Brain microvascular endothelial cell (primary cell): ENCODE data around the gene DGKB.

Source experiments
- DNase-seq: peaks from one replicate; pipeline ENCODE4 v3.0.0-alpha.2; 2020
- H3K27ac ChIP-seq: fragments of 250-450 bp; sonication (Bioruptor Pico); 2 replicates; pipeline ENCODE4 v1.5.1; 2020; ENCODE audit warnings: mild to moderate bottlenecking, moderate library complexity
- H3K27me3 ChIP-seq: fragments of 250-450 bp; sonication (Bioruptor Pico); replicated peaks from 2 replicates; pipeline ENCODE4 v1.5.1; 2020; ENCODE audit warnings: mild to moderate bottlenecking
- H3K36me3 ChIP-seq: fragments of 250-450 bp; sonication (Bioruptor Pico); replicated peaks from 2 replicates; pipeline ENCODE4 v1.5.1; 2020; ENCODE audit warnings: mild to moderate bottlenecking
- H3K4me3 ChIP-seq: 2 replicates; pipeline ENCODE4 v1.5.1; 2011; ENCODE audit warnings: low read depth, mild to moderate bottlenecking, control low read depth, low read length, moderate library complexity
- CTCF ChIP-seq: IDR thresholded peaks from 2 replicates; pipeline ENCODE4 v1.5.1; 2011; ENCODE audit warnings: low read depth, mild to moderate bottlenecking, moderate library complexity, low read length, control low read depth, inconsistent platforms; ENCODE audit errors: missing control alignments
- in situ Hi-C: cut with HindIII; loops from 2 replicates; pipeline ENCODE4 v1.10.0; 2017; ENCODE audit warnings: low sequenced_read_pairs, low pct_ligation_motif_present

Gene DGKB

DNA sequence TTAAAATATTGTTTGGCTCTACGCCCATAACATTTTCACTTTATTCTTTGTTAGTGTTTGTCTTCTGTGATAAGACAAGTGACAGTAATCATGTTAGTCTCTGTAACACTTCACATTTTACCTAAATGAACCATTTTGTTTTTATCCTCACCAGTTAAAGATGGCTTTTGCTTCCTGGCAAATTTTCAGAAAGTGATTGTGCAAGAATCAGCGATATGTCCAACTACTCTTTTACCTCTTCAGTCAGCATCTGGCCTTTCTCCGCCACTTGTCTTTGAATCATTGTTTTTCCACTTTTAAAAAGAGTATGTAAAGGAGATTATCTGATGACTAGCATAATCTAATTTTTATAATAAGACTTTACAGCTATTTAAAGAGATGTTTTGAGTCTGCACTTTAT is 3.5 kb downstream of the DGKB start:
- no peaks in the 10 kb centered on the region for H3K27me3 ChIP-seq
- no peaks in the 10 kb centered on the region for H3K36me3 ChIP-seq
- DNase-seq, result no peak
- no peak for TF ChIP-seq CTCF
- H3K27ac ChIP-seq, result no peak overlapping the region
- in situ Hi-C loops, result no loop called here
- no peak overlapping the region for H3K4me3 ChIP-seq

DNA sequence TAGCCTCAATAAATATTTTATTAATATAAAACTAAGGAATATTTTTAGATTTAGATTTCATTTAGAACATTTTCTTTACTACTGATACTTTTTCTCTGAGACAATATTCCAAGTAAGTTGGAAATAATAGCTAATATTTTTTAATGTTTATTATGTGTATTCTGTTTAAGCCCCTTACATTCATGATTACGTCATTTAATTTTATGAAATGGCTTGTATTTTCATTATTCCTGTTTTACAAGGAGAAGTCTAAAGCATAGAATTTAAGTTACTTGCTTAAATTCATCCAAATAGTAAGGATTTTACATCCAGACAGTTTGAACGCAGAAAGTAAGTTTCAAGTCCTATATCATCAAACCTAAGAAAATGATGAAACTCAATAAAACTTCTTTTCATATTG is 6.1 kb downstream of the DGKB start:
- DNase-seq, result no peak
- Histone ChIP-seq H3K27me3 (no peaks in the 10 kb centered on the region), H3K36me3 (no peaks in the 10 kb centered on the region), H3K27ac (no peak overlapping the region), H3K4me3 (no peak overlapping the region)
- no peak for TF ChIP-seq CTCF
- in situ Hi-C loops, result no loop called here

- no peaks in the 10 kb centered on the region for H3K27me3 ChIP-seq
- no peak overlapping the region for H3K4me3 ChIP-seq
- TF ChIP-seq CTCF, result no peak
- no peaks in the 10 kb centered on the region for H3K36me3 ChIP-seq
- H3K27ac ChIP-seq, result no peak overlapping the region
- in situ Hi-C loops, result no loop called here
- no peak for DNase-seq
Observed at GRCh38 chr7:14894826-14895225, 7.7 kb downstream of the DGKB start.

DNA sequence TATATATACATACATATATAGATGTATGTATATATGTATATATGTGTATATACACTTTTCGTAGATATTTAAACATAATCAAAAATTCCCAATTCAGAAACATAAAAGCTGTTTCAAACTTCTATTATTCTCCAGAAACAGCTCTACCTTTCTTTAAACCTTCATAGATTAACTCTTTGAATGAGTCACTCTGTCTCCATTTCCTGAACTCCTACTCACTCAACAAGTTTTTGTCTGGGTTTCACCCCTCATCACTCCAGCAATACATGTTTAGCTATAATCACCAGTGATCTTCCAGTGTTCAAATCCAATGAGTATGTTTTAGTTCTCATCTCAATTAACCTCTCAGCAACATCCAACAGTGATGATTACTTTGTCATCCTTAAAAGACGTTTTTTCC is 9.6 kb downstream of the DGKB start:
- Histone ChIP-seq H3K4me3 (no peak overlapping the region), H3K27ac (no peak overlapping the region), H3K36me3 (no peaks in the 10 kb centered on the region), H3K27me3 (no peaks in the 10 kb centered on the region)
- DNase-seq, result no peak
- TF ChIP-seq CTCF, result no peak
- in situ Hi-C loops, result no loop called here

DNA sequence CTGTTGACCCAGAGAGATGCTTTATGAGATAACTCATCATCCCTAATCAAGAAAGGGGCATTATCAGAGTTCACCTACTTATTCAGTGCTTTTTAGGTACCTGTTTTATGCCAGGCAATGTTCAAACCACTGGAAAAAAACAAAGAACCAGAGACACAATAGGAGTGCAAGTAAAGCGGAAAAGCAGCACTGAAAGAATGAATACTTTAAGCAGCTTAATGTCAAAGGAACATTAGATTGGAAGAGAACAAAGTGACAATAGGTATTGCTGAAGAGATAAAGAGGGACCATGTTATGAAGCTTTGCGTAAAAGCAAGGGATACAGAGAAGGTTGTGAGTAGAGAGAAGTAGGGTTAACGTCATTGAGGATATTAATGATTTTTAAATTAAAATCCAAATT is 11.3 kb downstream of the DGKB start:
- in situ Hi-C loops, result no loop called here

GRCh38 chr7:14888962-14889361 is 13.6 kb downstream of the DGKB start:
- no peak overlapping the region for H3K4me3 ChIP-seq
- H3K27ac ChIP-seq, result no peak overlapping the region
- no peaks in the 10 kb centered on the region for H3K27me3 ChIP-seq
- no peak for TF ChIP-seq CTCF
- DNase-seq, result no peak
- in situ Hi-C loops, result no loop called here
- H3K36me3 ChIP-seq, result no peaks in the 10 kb centered on the region

More for the DNA sequence above, 11.3 kb downstream of the DGKB start:
- DNase-seq, result no peak
- Histone ChIP-seq H3K36me3 (no peaks in the 10 kb centered on the region), H3K4me3 (no peak overlapping the region), H3K27ac (no peak overlapping the region), H3K27me3 (no peaks in the 10 kb centered on the region)
- no peak for TF ChIP-seq CTCF
